Activated T-helper 2 cell treated with anti-CD3 and anti-CD28 coated beads, Interferon-gamma antibody, Interleukin-2, Interleukin-4, amounts not matched to agents 10 μg/mL and 5 μg/mL and 100 μg/mL, durations not matched to agents 14 hours and 24 hours and 36 hours (primary cell): ENCODE measurements around the gene ZNF681. TPM values are rescaled to one million over a fixed set of nuclear protein-coding genes. Genes with fewer than 3 reads are reported as not detected.
"Not testable (repeated sequence)": the region's sequence is repeated elsewhere in the genome, so short reads cannot be mapped to it uniquely, and the experiment has no call there.

Source experiments
- DNase-seq: peaks from one replicate; pipeline ENCODE4 v3.0.0; 2021; ENCODE audit warnings: low spot score
- H3K27ac Mint-ChIP-seq: one replicate; pipeline ENCODE4 v1.8.0; 2021; ENCODE audit warnings: mixed read lengths
- H3K27me3 Mint-ChIP-seq: one replicate; pipeline ENCODE4 v1.8.0; 2021; ENCODE audit warnings: low read depth, mixed read lengths
- H3K36me3 Mint-ChIP-seq: one replicate; pipeline ENCODE4 v1.8.0; 2021; ENCODE audit warnings: low read depth, mixed read lengths
- H3K4me1 Mint-ChIP-seq: one replicate; pipeline ENCODE4 v1.8.0; 2021; ENCODE audit warnings: low read depth, mixed read lengths
- H3K4me3 Mint-ChIP-seq: one replicate; pipeline ENCODE4 v1.8.0; 2021; ENCODE audit warnings: low read depth, mild to moderate bottlenecking, moderate library complexity, mixed read lengths
- H3K9me3 Mint-ChIP-seq: one replicate; pipeline ENCODE4 v1.8.0; 2021; ENCODE audit warnings: mixed read lengths
- intact Hi-C: fragments of 100-400 bp; cut with micrococcal nuclease; formaldehyde crosslinking; loops from one replicate; pipeline ENCODE4 v1.15.1; 2023
- total RNA-seq: library from RNA; stranded (reverse); gene quantifications from 2 replicates; pipeline ENCODE4 v1.2.3, GENCODE V29; 2022

The ZNF681 gene
- total RNA-seq, 1 donor from 2014 or later = 3.5 TPM

GRCh38 chr19:23785982-23786381 is 27.3 kb upstream of the ZNF681 start:
- DNase-seq = no peak
- no peaks in the 10 kb centered on the region for H3K4me1 Mint-ChIP-seq
- H3K27ac Mint-ChIP-seq = no peak overlapping the region
- intact Hi-C loops = no loop called here
- H3K36me3 Mint-ChIP-seq = peaks cover 22% of the 10 kb centered on the region
- no peak overlapping the region for H3K4me3 Mint-ChIP-seq
- H3K27me3 Mint-ChIP-seq = no peaks in the 10 kb centered on the region
- H3K9me3 Mint-ChIP-seq = peaks cover 51% of the 10 kb centered on the region

GRCh38 chr19:23784274-23784673 is 25.6 kb upstream of the ZNF681 start:
- no peak for DNase-seq
- Mint-ChIP-seq H3K36me3 (peaks cover 34% of the 10 kb centered on the region), H3K27ac (no peak overlapping the region), H3K4me3 (no peak overlapping the region), H3K27me3 (no peaks in the 10 kb centered on the region), H3K9me3 (peaks cover 61% of the 10 kb centered on the region), H3K4me1 (no peaks in the 10 kb centered on the region)
- intact Hi-C loops = no loop called here

GRCh38 chr19:23783636-23784035 is 24.9 kb upstream of the ZNF681 start:
- Mint-ChIP-seq H3K27me3 (no peaks in the 10 kb centered on the region), H3K36me3 (peaks cover 37% of the 10 kb centered on the region), H3K9me3 (peaks cover 61% of the 10 kb centered on the region), H3K27ac (no peak overlapping the region), H3K4me1 (no peaks in the 10 kb centered on the region), H3K4me3 (no peak overlapping the region)
- intact Hi-C loops = no loop called here
- no peak for DNase-seq

- DNase-seq = no peak
- Mint-ChIP-seq H3K27ac (no peak overlapping the region), H3K9me3 (peaks cover 54% of the 10 kb centered on the region), H3K4me3 (no peak overlapping the region), H3K27me3 (no peaks in the 10 kb centered on the region), H3K36me3 (peaks cover 48% of the 10 kb centered on the region), H3K4me1 (no peaks in the 10 kb centered on the region)
- intact Hi-C loops = no loop called here
Measured at GRCh38 chr19:23779645-23780044, 21.0 kb upstream of the ZNF681 start.

GRCh38 chr19:23778566-23778965 is 19.9 kb upstream of the ZNF681 start:
- Mint-ChIP-seq H3K36me3 (peaks cover 51% of the 10 kb centered on the region), H3K27ac (no peak overlapping the region), H3K9me3 (peaks cover 51% of the 10 kb centered on the region), H3K27me3 (no peaks in the 10 kb centered on the region), H3K4me3 (no peak overlapping the region), H3K4me1 (no peaks in the 10 kb centered on the region)
- intact Hi-C loops = no loop called here
- DNase-seq = no peak

- H3K27me3 Mint-ChIP-seq, H3K4me3 Mint-ChIP-seq, intact Hi-C loops, DNase-seq, H3K4me1 Mint-ChIP-seq, H3K27ac Mint-ChIP-seq: not testable (repeated sequence)
- Mint-ChIP-seq H3K36me3 (peaks cover 51% of the 10 kb centered on the region), H3K9me3 (peaks cover 46% of the 10 kb centered on the region)
Measured at GRCh38 chr19:23778036-23778435, 19.3 kb upstream of the ZNF681 start.

- Mint-ChIP-seq H3K4me1 (no peaks in the 10 kb centered on the region), H3K9me3 (peaks cover 43% of the 10 kb centered on the region), H3K36me3 (peaks cover 50% of the 10 kb centered on the region), H3K27ac (no peak overlapping the region), H3K27me3 (no peaks in the 10 kb centered on the region), H3K4me3 (no peak overlapping the region)
- DNase-seq = no peak
- intact Hi-C loops = no loop called here
Measured at GRCh38 chr19:23777216-23777615, 18.5 kb upstream of the ZNF681 start.

GRCh38 chr19:23776507-23777205 is 18.0 kb upstream of the ZNF681 start:
- no peak for DNase-seq
- Mint-ChIP-seq H3K9me3 (peaks cover 45% of the 10 kb centered on the region), H3K4me1 (peaks cover under 1% of the 10 kb centered on the region), H3K27ac (no peak overlapping the region), H3K27me3 (no peaks in the 10 kb centered on the region), H3K36me3 (peaks cover 50% of the 10 kb centered on the region), H3K4me3 (no peak overlapping the region)
- intact Hi-C loops = no loop called here

- Mint-ChIP-seq H3K27me3 (no peaks in the 10 kb centered on the region), H3K9me3 (peaks cover 50% of the 10 kb centered on the region), H3K4me1 (peaks cover 1% of the 10 kb centered on the region), H3K36me3 (peaks cover 51% of the 10 kb centered on the region), H3K4me3 (no peak overlapping the region), H3K27ac (no peak overlapping the region)
- no peak for DNase-seq
- intact Hi-C loops = no loop called here
Measured at GRCh38 chr19:23774524-23774971, 15.9 kb upstream of the ZNF681 start.

GRCh38 chr19:23774106-23774505 is 15.4 kb upstream of the ZNF681 start:
- H3K27ac Mint-ChIP-seq = no peak overlapping the region
- H3K27me3 Mint-ChIP-seq = no peaks in the 10 kb centered on the region
- peaks cover 47% of the 10 kb centered on the region for H3K36me3 Mint-ChIP-seq
- H3K4me3 Mint-ChIP-seq = no peak overlapping the region
- no peak for DNase-seq
- intact Hi-C loops = no loop called here
- H3K9me3 Mint-ChIP-seq = peaks cover 46% of the 10 kb centered on the region
- peaks cover 1% of the 10 kb centered on the region for H3K4me1 Mint-ChIP-seq

GRCh38 chr19:23772675-23773063 is 14.0 kb upstream of the ZNF681 start:
- H3K36me3 Mint-ChIP-seq = peaks cover 42% of the 10 kb centered on the region
- no peak overlapping the region for H3K27ac Mint-ChIP-seq
- intact Hi-C loops = no loop called here
- no peak overlapping the region for H3K4me3 Mint-ChIP-seq
- no peak for DNase-seq
- no peaks in the 10 kb centered on the region for H3K27me3 Mint-ChIP-seq
- peaks cover 1% of the 10 kb centered on the region for H3K4me1 Mint-ChIP-seq
- H3K9me3 Mint-ChIP-seq = peaks cover 39% of the 10 kb centered on the region

- no peak for DNase-seq
- peaks cover 35% of the 10 kb centered on the region for H3K9me3 Mint-ChIP-seq
Measured at GRCh38 chr19:23771761-23772674, 13.3 kb upstream of the ZNF681 start.

GRCh38 chr19:23771316-23771715 is 12.6 kb upstream of the ZNF681 start:
- DNase-seq = no peak
- Mint-ChIP-seq H3K27ac (no peak overlapping the region), H3K4me3 (no peak overlapping the region), H3K4me1 (peaks cover 1% of the 10 kb centered on the region), H3K9me3 (peaks cover 30% of the 10 kb centered on the region), H3K27me3 (no peaks in the 10 kb centered on the region), H3K36me3 (peaks cover 35% of the 10 kb centered on the region)
- intact Hi-C loops = no loop called here

More at GRCh38 chr19:23771761-23772674, 13.3 kb upstream of the ZNF681 start:
- Mint-ChIP-seq H3K27me3 (no peaks in the 10 kb centered on the region), H3K27ac (no peak overlapping the region), H3K4me3 (no peak overlapping the region), H3K4me1 (peaks cover 1% of the 10 kb centered on the region), H3K36me3 (peaks cover 38% of the 10 kb centered on the region)
- intact Hi-C loops = no loop called here
